Measurements from ENCODE around the gene SLC5A6.
"Not testable (repeated sequence)": the region's sequence is repeated elsewhere in the genome, so short reads cannot be mapped to it uniquely, and the experiment has no call there.

SLC5A6 gene

DNA sequence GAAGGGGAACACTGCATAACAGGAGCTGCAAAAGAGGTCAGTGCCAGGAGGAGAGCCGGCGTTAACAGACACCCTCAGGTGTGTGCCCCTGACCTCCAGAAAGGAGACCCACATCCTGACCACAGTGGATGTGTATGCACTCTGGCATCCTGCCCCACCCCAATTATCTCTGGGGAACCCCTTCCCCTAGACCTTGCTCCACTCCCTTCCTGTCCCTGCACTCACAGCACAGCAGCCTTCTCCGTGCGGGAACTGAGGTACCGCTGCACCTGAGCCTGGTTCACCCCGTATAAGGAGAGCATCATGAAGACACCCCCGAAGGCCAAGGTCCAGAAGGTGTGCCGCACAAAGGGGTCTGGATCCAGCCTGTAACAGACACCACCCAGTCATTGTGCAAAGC, 7.5 kb downstream of the SLC5A6 start:
- TF ChIP-seq, protein P1, sequence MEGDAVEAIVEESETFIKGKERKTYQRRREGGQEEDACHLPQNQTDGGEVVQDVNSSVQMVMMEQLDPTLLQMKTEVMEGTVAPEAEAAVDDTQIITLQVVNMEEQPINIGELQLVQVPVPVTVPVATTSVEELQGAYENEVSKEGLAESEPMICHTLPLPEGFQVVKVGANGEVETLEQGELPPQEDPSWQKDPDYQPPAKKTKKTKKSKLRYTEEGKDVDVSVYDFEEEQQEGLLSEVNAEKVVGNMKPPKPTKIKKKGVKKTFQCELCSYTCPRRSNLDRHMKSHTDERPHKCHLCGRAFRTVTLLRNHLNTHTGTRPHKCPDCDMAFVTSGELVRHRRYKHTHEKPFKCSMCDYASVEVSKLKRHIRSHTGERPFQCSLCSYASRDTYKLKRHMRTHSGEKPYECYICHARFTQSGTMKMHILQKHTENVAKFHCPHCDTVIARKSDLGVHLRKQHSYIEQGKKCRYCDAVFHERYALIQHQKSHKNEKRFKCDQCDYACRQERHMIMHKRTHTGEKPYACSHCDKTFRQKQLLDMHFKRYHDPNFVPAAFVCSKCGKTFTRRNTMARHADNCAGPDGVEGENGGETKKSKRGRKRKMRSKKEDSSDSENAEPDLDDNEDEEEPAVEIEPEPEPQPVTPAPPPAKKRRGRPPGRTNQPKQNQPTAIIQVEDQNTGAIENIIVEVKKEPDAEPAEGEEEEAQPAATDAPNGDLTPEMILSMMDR (IDR thresholded peaks at IDR 0.05; ENCODE audit: low read depth, low read length), result no peak
- H3K4me3 ChIP-seq (ENCODE audit: low read depth, low read length), result no peak overlapping the region

DNA sequence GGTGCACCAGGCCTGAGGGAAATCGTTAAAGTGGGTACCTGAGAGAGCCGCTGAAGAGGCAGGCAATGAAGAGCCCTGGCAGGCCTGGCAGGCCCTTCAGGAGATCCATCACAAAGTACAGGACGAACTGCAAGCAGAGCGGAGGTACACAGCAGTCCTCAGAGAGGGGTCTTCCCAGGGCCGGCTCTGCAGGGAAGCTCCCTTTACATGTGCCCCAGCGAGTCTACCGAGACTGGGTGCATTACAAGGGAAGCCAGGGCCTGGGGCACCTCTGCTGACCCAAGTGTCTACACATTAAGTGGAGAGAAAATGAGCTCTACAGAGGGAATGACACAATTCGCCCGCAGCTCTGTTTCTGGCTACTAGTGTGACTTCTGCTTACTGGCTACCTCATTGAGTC, 8.3 kb downstream of the SLC5A6 start:
- H3K4me3 ChIP-seq (ENCODE audit: low read depth, low read length), result no peak overlapping the region
- TF ChIP-seq, protein P1 (IDR thresholded peaks at IDR 0.05; ENCODE audit: low read depth, low read length), result no peak

DNA sequence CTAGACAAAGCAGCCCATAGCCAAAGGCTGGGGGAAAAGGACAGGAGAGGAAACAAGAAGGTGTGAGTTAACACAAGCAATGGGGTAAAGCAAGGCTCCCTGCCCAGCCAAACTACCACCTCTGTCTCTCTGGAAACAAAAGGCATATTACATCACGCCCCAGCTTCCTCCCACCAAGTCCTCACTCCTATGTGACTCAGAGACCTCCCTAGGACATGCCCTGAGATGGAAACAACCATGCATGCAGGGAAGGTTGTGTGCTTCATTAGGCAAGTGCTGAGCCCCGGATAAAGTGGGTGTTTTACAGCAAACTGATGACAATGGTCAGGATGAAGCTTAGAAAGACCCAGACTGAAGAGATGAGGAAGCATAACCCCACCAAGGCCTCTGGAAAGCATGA, 9.2 kb downstream of the SLC5A6 start:
- H3K4me3 ChIP-seq (ENCODE audit: low read depth, low read length), result no peak overlapping the region
- TF ChIP-seq, protein P1 (IDR thresholded peaks at IDR 0.05; ENCODE audit: low read depth, low read length), result no peak

DNA sequence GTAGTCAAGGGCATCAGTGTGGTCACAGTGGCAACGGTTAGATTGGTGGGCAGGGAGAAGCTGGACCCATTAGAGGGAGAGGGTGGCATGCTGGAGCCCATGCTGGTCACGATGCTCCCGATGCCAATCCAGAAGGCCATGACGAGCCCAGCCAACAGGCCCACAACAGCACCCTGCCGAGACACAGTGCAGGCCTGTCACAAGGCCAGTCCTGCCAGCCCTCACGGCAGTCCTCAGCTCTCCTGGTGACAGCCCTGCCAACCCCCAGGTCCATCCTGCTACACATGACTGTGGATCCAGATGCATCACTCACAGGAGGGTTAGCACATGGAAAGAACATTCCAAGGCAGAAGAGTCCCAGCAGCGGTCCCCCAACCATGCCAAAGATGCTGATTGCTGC, 10.4 kb downstream of the SLC5A6 start:
- TF ChIP-seq, protein P1 (IDR thresholded peaks at IDR 0.05; ENCODE audit: low read depth, low read length), result no peak

DNA sequence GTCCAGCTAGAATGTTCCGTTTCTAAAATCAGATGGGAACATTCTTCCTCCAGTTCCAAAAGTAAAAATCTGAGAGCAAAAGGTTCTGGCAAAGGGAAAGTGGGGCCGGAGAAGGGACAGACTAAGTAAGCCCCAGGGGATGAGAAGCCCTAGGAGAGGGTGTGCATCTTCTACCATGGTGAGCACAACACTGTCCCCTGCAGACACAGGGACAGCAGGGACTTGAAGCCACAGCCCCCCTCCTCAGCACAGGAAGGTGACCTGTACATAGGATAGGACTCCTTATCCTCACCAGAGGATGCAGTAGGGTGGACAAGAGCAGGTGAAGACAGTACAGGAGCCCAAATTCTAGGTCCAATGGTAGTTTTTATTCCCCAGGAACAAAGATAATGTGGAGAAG, 12.8 kb downstream of the SLC5A6 start:
- TF ChIP-seq, protein P1 (IDR thresholded peaks at IDR 0.05; ENCODE audit: low read depth, low read length), result no peak
- no peak overlapping the region for H3K4me3 ChIP-seq (ENCODE audit: low read depth, low read length)

More for the DNA sequence above, 10.4 kb downstream of the SLC5A6 start:
- H3K4me3 ChIP-seq (ENCODE audit: low read depth, low read length), result no peak overlapping the region

DNA sequence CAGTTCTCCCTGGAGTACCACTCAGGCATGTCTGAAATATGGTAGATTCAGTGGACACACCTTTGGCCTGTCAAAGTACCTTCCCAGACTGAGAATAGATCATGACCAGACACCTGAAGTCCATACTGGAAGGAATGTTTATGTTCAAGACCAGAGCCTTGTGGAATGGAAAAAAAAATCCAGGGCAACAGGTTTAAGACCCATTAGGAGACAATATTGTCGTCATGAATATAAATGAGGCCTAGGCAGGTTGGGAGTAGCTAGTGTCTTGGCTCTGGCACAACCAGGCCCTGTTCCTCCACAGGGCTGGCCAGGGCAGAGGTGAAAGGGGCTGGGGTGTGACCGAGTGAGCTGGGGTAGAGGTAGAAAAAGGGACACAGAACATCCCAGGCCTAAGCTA, 13.4 kb downstream of the SLC5A6 start:
- TF ChIP-seq, protein P1 (IDR thresholded peaks at IDR 0.05; ENCODE audit: low read depth, low read length), result no peak
- no peak overlapping the region for H3K4me3 ChIP-seq (ENCODE audit: low read depth, low read length)

DNA sequence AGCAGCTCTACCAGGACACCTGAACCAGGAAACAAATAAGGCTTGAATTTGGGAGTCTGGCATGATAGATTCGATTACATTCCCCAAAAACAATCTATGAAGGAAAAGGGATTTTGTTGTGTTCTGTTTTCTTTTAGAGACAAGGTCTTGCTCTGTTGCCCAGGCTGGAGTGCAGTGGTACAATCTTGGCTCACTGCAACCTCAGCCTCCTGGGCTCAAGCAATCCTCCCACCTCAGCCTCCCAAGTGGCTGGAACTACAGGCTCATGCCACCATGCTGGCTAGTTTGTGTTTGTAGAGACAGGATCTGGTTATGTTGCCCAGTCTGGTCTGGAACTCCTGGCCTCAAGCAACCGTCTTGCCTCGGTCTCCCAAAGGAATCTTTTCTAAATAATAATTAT, 14.0 kb downstream of the SLC5A6 start:
- not testable (repeated sequence) for H3K4me3 ChIP-seq (ENCODE audit: low read depth, low read length)

DNA sequence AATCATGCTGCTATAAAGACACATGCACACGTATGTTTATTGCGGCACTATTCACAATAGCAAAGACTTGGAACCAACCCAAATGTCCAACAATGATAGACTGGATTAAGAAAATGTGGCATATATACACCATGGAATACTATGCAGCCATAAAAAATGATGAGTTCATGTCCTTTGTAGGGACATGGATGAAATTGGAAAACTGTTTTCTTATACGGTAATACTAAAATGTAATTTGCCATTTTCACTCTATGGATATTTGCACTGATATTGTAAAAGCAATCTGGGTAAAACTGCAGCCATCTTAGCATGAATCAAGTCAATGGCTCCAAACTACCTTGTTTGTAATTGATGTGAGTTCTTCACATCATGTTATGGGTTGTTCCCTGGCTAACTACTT, 16.3 kb downstream of the SLC5A6 start:
- not testable (repeated sequence) for H3K4me3 ChIP-seq (ENCODE audit: low read depth, low read length)
